Thoracic aorta (tissue), 2 donors: ENCODE results near the gene MYH16. TPM values are rescaled to one million over a fixed set of nuclear protein-coding genes. Genes with fewer than 3 reads are reported as not detected.

ENCODE experiments used
- ATAC-seq: fragments of 150-250 bp; one replicate; pipeline ENCODE4 v1.8.0; 2017; ENCODE audit warnings: low read depth; ENCODE audit not compliant: insufficient number of reproducible peaks, low FRiP score
- DNase-seq: peaks from one replicate; pipeline ENCODE4 v3.0.0-alpha.2; 2020; ENCODE audit warnings: low spot score
- H3K27ac ChIP-seq, 2 donors: fragments of 200-600 bp; sonication (generic); 1 replicate in 1 of 2; 2 replicates in 1 of 2; pipeline ENCODE4 v1.5.1; 2016; ENCODE audit warnings: mild to moderate bottlenecking in 2 of 2, moderate library complexity in 2 of 2
- H3K27me3 ChIP-seq: fragments of 200-600 bp; sonication (generic); replicated peaks from 2 replicates; pipeline ENCODE4 v1.6.0; 2016; ENCODE audit warnings: mild to moderate bottlenecking; ENCODE audit not compliant: insufficient read depth
- H3K36me3 ChIP-seq: fragments of 200-600 bp; sonication (generic); one replicate; pipeline ENCODE4 v1.5.1; 2016
- H3K4me1 ChIP-seq, 2 donors: fragments of 200-600 bp; sonication (generic); 1 replicate in 1 of 2; 2 replicates in 1 of 2; pipeline versions ENCODE4 v1.5.1 to v1.6.0; 2016; ENCODE audit warnings: low read depth in 2 of 2, mild to moderate bottlenecking in 1 of 2; ENCODE audit not compliant: control insufficient read depth in 1 of 2
- H3K4me3 ChIP-seq: fragments of 200-600 bp; sonication (generic); 2 replicates; pipeline ENCODE4 v1.5.1; 2016; ENCODE audit warnings: mild to moderate bottlenecking
- H3K9me3 ChIP-seq: fragments of 200-600 bp; sonication (generic); 2 replicates; pipeline ENCODE4 v1.5.1; 2016
- CTCF ChIP-seq: fragments of 200-600 bp; sonication (generic); IDR thresholded peaks from one replicate; pipeline ENCODE4 v1.5.1; 2019; ENCODE audit warnings: antibody characterized with exemption
- total RNA-seq, 2 donors: library from RNA; depleted of rRNA; stranded (reverse); fragments of >200 nt; gene quantifications; one replicate each; pipeline versions ENCODE4 v1.1.0 to v1.2.3, GENCODE V29; 2016

Gene MYH16
- total RNA-seq, 2 donors from 2014 or later: not detected

GRCh38 chr7:99243751-99244337, 28.8 kb upstream of the MYH16 start:
- no peak for DNase-seq
- H3K4me1 ChIP-seq: no peaks in the 10 kb centered on the region
- H3K27ac ChIP-seq: no peak overlapping the region
- H3K4me3 ChIP-seq: no peak overlapping the region
- H3K36me3 ChIP-seq: no peaks in the 10 kb centered on the region
- H3K9me3 ChIP-seq: no peaks in the 10 kb centered on the region
- no peak for TF ChIP-seq CTCF
- ATAC-seq: no peak
- no peaks in the 10 kb centered on the region for H3K27me3 ChIP-seq

GRCh38 chr7:99244939-99245338, 27.7 kb upstream of the MYH16 start:
- Histone ChIP-seq H3K4me1 (no peaks in the 10 kb centered on the region), H3K4me3 (no peak overlapping the region), H3K27ac (no peak overlapping the region), H3K36me3 (no peaks in the 10 kb centered on the region), H3K27me3 (no peaks in the 10 kb centered on the region), H3K9me3 (no peaks in the 10 kb centered on the region)
- TF ChIP-seq CTCF: no peak
- ATAC-seq: no peak
- no peak for DNase-seq

- Histone ChIP-seq H3K4me1 (peaks cover 0 to 3% of the 10 kb centered on the region in 2 donors), H3K36me3 (no peaks in the 10 kb centered on the region), H3K9me3 (no peaks in the 10 kb centered on the region), H3K4me3 (no peak overlapping the region), H3K27me3 (no peaks in the 10 kb centered on the region), H3K27ac (no peak overlapping the region)
- TF ChIP-seq CTCF: no peak
- DNase-seq (no peak), ATAC-seq (no peak)
These were observed 24.1 kb upstream of the MYH16 start for GRCh38 chr7:99248391-99249095.

- no peak for ATAC-seq
- Histone ChIP-seq H3K4me1 (peaks cover 0 to 8% of the 10 kb centered on the region in 2 donors), H3K4me3 (no peak overlapping the region), H3K9me3 (no peaks in the 10 kb centered on the region), H3K36me3 (no peaks in the 10 kb centered on the region), H3K27me3 (no peaks in the 10 kb centered on the region), H3K27ac (no peak overlapping the region)
- TF ChIP-seq CTCF: no peak
- no peak for DNase-seq
These were observed 22.6 kb upstream of the MYH16 start for GRCh38 chr7:99249985-99250575.

GRCh38 chr7:99252166-99252895, 20.3 kb upstream of the MYH16 start:
- H3K4me1 ChIP-seq: peaks cover 0 to 8% of the 10 kb centered on the region in 2 donors
- no peak overlapping the region for H3K4me3 ChIP-seq
- no peak overlapping the region for H3K27ac ChIP-seq
- no peak for TF ChIP-seq CTCF
- H3K36me3 ChIP-seq: no peaks in the 10 kb centered on the region
- DNase-seq: no peak
- ATAC-seq: no peak
- H3K27me3 ChIP-seq: no peaks in the 10 kb centered on the region
- H3K9me3 ChIP-seq: no peaks in the 10 kb centered on the region
